HG02884 (cell line): ENCODE data around the gene AHCYL1.
"Not testable (repeated sequence)": the region's sequence is repeated elsewhere in the genome, so short reads cannot be mapped to it uniquely, and the experiment has no call there.

Experiments used
- ATAC-seq: cut with Tn5 transposase; IDR thresholded peaks from one replicate; pipeline ENCODE4 v1.9.1; 2021; ENCODE audit warnings: mild to moderate bottlenecking, moderate library complexity; ENCODE audit not compliant: unreplicated experiment

Gene AHCYL1

DNA sequence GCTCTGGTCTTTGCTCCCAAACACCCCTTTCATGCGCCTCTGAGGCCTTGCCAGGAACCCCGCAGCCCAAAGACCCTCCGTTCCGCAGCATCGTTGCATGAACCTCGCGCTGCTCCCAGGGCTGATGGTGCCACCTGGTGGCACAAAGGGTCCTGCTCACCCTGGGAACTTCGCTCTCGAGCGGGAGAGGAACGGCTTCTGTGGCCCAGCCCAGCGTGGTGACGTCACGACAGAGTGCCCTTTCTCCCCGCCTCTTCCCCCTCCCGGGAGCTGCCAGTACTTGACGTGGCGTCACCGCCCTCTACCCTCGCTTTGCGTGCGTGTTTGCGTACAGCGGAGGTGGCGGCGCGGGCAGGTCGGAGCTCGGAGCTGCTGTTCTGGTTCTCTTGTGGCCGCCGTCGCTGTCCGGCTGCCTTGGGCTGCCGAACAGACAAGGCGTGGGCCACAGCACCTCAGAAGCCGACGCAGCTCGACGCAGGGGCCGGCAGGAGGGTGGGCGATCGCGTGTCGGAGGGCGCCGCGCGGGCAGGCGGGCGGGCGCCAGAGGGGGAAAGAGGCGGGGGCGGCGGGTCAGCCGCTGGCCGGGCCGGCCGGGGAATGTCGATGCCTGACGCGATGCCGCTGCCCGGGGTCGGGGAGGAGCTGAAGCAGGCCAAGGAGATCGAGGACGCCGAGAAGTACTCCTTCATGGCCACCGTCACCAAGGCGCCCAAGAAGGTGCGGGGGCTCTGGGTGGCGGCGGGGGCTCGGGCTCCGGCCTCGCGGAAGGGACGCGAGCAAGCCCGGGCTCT, at the start of gene AHCYL1:
TSS of gene AHCYL1 (plus strand) at position 310 of the 791 bp plus-strand sequence. CDS start at position 598, 288 bp downstream.
- ATAC-seq: peak; percentile 96

DNA sequence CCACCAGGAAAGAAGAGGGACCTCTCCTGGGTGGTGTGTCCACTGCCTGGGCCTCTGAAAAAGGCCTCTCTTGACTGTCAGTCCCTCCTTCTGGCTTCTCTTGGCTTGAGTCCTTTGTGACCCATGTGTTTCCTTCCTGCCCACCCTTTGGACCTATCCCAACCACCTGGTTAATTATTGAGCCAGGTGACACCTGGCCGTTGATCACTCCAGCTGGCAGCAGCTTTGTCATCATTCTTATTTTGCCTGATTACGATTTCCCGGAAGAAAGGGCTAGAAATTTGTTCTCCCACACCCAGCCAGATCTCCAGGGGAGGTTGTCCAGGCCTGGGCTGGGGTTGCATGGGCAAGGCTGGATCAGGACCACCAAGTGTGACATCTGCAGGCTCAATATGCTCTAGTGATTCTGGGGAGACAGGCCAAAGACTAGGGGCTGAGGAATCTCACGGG, 49.1 kb upstream of the AHCYL1 start:
- ATAC-seq: no peak

DNA sequence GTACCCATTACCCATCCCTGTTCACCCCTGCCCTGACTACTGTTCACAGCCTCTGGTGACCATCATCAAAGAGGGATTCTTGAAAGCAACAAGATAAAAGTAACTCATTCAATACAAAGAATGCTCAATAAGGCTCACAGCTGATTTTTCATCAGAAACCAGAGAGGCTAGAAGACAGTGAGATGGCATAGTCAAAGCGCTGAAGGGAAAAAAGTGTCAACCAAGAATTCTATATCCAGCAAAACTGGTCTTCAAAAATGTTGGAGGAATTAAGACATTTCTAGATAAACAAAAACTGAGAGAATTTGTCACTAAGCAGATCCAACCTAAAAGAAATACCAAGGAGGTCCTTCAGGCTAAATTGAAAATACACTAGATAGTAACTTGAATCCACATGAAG, 46.8 kb upstream of the AHCYL1 start:
- ATAC-seq: no peak

DNA sequence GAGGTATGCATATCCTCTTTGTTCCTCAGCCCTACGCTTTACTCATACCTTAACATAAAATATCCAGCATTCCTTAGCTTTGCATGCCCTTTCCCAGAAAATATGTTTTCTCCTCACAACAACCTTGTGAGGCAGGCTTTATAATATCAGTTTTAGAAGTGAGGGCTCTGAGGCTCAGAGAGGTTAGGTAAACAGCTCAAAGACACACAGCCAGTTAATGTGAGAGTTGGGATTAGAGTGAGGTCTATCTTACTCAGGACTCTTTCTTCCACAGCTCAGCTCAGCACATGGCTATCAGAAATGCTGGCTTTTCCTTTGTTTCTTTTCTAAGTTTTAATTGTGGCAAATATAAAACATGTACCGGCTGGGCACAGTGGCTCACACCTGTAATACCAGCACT, 46.0 kb upstream of the AHCYL1 start:
- ATAC-seq: no peak

DNA sequence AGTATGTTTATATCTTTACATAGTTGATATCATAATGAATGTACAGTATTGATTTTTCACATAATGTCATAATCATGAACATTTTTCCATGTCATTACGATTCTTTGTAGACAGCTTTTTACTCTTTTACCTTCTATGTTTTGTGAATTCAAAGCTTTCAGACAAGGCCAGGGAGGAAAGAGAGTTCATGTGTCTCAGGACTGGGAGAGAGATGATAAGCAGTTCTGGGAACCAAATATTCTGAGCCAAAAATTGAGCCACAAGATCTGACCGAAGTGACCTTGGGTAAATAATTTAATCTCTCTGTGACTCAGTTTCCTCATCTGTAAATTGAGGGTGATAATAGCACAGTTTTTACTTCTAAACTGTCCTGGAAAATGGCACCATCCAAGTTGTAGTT, 42.1 kb upstream of the AHCYL1 start:
- no peak for ATAC-seq

DNA sequence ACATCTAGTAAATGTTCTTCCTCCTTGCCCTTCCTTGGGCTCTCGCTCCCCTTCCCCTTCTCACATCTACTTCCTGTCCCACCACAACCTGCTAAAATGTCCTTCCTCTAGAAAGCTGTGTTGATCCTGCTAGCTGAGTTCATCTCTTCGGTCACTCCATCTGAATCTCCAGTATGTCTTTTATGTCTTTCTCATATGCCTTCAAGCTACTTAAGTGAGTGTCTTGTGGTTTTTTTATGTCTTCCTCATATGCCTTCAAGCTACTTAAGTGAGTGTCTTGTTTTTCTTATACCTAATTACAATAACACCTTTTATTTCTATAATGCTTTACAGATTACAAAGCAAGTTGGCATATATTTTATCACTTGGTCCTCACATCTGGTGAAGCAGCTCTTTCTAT, 40.0 kb upstream of the AHCYL1 start:
- no peak for ATAC-seq

DNA sequence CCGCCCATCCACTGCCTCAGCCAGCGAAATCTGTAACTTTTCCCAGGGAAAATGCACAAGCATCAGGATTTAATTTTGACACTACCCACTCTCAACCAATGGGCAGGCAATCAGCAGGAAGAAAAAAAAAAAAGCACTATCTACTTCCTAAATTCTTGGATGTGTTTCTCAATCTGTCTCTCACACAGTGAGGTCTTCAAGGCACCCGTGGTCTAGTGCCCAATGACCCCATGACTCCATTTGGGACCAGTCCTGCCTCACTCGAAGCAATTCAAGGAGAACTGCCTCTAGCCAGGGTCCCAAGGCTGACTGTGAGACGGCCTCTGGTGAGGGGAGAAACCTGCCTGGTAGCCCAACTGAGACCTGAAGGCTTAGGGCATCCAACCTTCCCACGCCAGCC, 38.1 kb upstream of the AHCYL1 start:
- ATAC-seq: no peak

DNA sequence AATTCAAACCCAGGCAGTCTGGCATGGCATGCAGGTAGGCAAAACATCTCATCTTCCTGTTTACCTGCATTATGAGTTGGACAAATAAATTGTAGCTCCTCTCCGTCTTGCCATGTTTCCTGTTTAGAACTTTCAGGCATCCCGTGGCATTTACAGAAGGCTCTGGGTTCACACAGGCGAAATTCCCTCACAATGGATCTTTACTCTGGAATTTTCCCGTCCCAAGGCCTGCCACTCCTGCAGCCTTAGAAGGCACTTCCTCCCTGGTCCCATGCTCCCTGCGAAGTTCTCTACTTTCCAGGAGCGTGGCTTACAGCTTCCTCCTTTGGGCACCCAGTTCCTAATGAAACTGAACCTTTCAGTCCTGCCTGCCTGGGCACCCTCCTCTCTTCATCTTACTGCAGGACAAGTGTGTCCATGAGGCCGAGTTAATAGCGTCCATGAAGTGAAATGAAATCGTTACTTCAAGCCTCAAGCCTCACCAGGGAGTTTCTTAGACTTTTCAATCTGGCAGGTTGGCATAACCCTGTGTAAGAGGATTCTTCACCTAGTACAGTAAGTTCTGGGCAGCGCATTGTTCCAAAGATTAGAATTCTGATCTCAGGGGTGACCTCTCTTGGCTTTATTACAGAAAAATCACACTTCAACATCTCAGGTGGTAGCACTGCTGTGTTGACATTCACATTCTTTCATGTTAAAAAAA, 36.8 kb upstream of the AHCYL1 start:
- ATAC-seq: no peak

DNA sequence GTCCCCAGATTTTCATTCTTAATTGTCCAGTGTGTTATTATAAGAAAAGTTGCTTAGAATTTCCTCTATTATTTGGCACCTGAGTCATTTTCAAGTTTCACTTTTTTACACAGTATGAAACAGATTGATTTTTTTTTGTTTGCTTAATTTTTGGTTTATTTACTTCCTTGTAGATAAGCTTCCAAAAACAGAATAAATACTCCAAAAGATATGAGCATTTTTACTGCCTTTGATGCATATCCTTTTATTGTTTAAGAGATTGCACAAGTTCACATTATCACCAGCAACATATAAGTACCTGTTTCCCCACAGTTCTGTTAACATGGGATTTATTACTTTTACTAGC, 36.3 kb upstream of the AHCYL1 start:
- no peak for ATAC-seq

DNA sequence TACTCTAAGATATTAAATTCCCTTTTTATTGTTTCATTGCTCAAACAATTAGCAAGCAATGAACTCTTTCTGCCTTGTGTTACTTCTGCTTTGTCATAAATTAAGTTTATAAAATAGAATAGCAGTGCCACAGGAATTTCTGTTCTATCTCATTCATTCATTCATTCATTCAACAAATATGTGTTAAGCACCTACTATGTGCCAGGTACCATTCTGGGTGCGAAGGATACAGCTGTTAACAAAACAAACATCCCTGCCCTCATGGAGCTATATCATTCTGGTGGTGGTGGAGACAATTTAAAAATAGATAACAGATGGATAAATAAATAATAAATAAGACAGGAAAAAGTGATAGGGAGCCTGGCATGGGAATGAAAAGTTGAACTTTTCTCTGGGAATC, 34.5 kb upstream of the AHCYL1 start:
- ATAC-seq: no peak

DNA sequence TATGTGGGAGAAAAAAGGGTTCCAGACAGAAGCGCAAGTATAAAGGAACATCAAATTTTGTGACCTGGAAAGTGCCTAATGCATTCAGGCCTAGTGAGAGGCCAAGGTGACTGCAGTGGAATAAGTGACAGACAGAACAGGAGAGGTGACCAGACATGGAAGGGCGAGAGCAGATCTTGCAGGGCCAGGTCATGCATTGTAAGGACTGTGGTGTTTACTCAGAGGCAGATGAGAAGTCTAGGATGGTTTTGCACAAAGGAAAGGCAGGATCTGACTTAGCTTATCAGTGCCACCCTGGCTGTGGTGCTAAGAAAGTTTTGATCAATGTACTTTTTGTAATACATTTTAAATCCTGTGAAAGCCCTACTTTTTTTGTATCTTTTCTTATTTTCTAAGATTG, 34.1 kb upstream of the AHCYL1 start:
- ATAC-seq: no peak

DNA sequence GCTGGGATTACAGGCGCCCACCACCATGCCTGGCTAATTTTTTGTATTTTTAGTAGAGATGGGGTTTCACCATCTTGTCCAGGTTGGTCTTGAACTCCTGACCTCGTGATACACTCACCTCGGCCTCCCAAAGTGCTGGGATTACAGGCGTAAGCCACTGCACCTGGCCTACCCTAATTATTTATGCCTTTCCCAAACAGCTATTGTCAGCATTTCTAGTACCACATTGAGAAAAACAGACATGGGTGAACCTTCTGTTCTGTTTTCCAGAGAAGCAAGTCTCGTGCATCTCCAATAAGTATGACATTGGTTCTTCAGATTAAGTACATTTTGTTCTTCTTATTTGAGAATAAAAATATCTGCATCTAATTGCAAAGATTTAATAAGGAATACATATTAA, 33.1 kb upstream of the AHCYL1 start:
- ATAC-seq: not testable (repeated sequence)

DNA sequence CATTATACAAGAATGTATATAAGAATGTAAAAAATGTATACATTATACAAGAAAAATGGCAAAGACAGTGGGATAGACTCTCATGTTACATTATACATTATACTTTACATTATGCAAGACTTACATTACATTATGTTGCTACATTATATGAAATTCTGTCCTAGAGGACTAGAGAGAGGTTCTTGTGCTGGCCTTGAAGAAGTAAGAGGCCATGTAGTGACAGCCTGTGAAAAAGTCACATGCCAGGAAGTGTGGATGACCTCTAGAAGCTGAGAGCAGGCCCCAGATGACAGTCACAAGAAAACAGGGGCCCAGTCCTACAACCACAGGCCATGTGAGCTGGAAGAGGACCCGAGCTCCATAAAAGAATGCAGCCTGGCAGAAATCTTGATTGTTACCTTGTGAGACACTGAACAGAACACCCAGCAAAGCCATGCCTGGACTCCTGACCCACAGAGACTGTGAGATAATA, 30.5 kb upstream of the AHCYL1 start:
- ATAC-seq: no peak

DNA sequence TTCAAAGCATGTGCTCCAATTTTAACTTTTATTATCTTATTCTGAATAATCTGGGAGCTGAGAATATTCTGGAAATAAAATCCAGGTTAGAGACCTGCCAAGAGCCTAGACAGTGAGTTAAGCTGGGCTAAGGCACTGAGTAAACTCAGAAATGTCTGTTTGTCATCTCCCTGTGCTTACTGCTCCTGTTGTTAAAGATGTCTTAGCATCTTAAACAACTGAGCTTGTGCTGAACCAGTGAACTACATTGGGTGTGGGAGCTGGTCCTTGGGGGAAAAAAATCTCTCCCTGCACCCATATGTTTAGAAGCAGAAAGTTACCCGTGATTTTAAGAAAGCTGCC, 25.0 kb upstream of the AHCYL1 start:
- no peak for ATAC-seq

DNA sequence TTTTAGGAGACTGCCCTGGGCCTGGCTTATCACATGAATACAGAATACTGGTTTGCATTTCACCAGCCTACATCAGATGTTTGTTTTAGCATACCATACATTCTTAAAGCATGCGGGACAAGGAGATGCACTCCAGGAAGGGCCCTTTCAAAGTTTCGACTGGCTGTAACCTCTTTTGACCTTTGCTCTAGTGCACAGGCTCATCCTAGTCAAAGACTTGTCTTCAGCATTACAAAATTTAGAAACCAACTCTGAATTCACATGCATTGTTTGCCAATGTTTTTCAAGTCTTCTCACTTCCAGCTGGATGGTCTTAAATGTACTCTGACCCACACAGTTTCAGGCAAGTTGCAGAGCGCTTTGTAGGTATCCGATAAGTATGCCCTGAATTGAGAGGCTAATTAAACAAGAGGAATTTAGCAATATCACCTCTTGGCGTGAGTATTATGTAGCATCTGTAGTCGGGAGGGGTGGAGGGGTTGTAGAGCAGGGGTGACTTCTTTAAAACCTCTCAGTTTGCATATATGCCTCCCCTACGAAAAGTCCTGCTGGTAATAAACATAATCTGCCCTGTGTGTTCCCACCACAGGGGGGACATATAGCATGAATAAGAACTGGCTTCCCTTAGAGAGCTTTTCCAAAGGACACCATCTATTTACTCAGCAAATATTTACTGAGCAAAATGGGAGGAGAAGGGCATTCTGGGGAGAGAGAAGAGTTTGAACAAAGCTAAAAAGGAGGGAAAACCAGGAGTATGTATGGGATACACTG, 24.4 kb upstream of the AHCYL1 start:
- ATAC-seq: no peak

DNA sequence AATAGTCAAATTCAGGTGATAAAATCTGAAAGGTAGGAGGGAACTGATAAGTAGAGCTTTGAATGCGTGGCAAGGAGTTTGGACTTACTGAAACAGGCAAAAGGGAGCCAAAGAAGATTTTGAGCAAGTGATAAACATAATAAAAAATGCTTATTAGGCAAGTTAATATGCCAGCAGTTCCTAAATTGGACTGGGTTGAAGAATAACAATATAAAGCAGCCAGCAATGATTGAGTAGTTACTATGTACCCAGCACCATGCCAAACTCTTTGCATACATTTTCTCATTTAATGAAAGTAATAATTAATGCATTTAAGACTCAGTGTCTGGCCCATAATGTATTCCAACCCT, 23.8 kb upstream of the AHCYL1 start:
- no peak for ATAC-seq

DNA sequence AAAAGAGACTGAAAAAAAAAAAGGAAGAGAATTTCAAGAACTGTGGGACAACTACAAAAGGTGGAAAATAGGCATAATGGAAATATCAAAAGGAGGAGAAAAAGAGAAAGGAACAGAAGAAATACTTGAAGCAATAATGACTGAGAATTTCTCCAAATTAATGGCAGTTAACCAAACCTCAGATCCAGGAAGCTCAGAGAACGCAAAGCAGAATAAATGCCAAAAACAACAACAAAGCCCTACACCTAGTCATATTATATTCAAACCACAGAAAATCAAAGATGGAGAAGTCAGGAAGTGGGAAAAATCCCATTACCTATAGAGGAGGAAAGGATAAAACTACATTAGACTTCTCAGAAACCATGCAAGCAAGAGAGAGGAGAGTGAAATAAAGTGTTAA, 20.7 kb upstream of the AHCYL1 start:
- no peak for ATAC-seq

DNA sequence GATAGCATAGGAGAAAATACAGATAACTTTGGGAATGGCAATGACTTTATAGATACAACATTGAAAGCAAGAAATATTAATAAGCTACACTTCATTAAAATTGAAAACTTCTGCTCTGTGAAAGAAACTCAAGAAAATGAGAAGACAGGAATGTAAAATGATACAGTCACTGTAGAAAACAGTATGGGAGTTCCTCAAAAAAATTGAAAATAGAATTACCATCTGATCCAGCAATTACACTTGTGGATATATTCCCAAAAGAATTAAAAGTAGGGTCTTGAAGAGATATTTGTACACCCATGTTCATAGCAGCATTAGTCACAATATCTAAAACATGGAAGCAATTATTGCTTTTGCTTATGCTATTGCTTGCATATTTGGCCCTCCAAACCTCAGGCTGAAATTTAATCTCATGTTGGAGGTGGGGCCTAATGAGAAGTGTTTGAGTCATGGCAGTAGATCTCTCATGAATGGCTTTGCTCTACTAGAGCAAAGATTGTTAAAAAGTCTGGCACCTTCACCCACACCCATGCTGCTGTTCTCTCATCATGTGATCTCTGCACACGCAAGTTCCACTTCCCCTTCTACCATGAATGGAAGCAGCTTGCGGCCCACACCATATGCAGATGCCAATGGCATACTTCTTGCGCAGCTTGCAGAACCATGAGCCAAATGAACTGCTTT, 15.3 kb upstream of the AHCYL1 start:
- no peak for ATAC-seq

DNA sequence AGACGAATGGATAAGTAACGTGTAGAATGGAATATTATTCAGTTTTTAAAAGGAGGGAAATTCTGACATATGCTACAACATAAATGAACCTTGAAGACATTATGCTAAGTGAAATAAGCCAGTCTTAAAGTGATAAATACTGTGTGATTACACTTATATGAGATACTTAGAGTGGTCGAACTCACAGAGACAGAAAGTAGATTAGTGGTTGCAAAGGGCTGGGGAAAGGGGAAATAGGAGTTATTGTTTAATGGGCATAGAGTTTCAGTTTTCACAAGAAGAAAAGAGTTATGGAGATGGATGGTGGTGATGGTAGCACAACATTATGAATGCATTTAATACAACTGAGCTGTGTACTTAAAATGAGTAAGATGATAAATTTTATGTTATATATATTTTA, 14.7 kb upstream of the AHCYL1 start:
- ATAC-seq: no peak

DNA sequence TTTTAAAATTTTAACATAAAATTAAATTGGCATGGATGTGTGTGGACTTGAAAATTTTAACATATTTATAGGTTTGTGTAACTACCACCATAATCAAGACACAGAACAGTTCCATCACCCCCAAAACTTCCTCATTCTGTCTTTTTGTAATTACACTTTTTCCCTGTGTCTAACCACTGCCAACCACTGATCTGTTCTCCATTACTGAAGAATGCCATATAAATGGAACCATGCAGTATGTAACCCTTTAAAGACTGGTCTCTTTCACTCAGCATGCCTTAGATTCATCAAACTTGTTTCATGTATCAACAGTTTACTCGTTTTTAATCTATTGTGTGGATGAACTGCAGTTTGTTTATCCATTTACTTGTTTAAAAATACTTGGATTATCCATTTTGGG, 13.0 kb upstream of the AHCYL1 start:
- no peak for ATAC-seq

DNA sequence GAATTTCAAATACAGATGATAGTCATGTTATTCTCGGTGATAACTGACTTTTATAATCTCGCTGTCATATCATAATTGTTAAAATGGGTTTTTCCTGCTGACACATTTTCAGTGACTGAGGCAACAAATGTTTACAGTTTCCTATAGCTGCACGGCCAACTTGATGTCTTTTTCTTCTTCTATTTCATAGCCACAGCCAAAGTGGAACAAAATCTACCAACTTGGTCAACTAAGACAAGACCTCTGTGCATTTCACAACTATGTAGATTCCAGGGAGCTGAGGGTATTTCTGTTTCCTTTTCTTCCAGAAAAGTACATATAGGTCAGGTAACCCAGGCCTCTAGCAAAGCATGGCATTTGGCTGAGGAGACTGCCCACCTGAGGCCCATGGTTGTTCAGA, 10.4 kb upstream of the AHCYL1 start:
- ATAC-seq: no peak
